ENCODE results near the gene LSMEM2.

Gene LSMEM2

DNA sequence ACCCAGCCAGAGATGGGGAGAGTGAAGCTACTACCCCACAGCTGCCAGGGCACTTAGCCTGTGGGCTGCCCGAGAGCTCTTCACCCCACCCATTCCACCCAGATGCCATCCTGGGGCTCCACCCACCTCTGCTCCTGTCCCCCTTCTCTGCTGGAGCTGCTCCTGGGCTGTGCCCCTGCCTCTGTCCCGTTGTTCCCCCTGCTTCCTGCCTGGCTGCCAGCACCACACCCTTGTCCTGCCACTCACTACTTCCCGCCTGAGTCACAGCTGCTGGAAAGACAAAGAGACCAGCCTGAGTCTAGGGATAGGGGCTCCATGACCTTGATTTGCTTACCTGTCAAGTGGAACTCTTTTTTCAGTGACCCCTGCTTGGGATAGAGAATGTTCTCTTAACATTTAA, 30.5 kb upstream of the LSMEM2 start:
- DNase-seq (ENCODE audit: low read depth): no peak
- no peak overlapping the region for H3K4me3 ChIP-seq (ENCODE audit: low read depth, low read length)
- TF ChIP-seq MYC (IDR thresholded peaks at IDR 0.05; ENCODE audit: low read depth, low read length): no peak
- TF ChIP-seq, protein P1, sequence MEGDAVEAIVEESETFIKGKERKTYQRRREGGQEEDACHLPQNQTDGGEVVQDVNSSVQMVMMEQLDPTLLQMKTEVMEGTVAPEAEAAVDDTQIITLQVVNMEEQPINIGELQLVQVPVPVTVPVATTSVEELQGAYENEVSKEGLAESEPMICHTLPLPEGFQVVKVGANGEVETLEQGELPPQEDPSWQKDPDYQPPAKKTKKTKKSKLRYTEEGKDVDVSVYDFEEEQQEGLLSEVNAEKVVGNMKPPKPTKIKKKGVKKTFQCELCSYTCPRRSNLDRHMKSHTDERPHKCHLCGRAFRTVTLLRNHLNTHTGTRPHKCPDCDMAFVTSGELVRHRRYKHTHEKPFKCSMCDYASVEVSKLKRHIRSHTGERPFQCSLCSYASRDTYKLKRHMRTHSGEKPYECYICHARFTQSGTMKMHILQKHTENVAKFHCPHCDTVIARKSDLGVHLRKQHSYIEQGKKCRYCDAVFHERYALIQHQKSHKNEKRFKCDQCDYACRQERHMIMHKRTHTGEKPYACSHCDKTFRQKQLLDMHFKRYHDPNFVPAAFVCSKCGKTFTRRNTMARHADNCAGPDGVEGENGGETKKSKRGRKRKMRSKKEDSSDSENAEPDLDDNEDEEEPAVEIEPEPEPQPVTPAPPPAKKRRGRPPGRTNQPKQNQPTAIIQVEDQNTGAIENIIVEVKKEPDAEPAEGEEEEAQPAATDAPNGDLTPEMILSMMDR (IDR thresholded peaks at IDR 0.05; ENCODE audit: low read depth, low read length): no peak
- TF ChIP-seq, protein P2, sequence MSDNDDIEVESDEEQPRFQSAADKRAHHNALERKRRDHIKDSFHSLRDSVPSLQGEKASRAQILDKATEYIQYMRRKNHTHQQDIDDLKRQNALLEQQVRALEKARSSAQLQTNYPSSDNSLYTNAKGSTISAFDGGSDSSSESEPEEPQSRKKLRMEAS (IDR thresholded peaks at IDR 0.05; ENCODE audit: low read depth, low read length): no peak
- no peak for TF ChIP-seq POLR2A (IDR thresholded peaks at IDR 0.05; ENCODE audit: extremely low read depth, insufficient read length)

DNA sequence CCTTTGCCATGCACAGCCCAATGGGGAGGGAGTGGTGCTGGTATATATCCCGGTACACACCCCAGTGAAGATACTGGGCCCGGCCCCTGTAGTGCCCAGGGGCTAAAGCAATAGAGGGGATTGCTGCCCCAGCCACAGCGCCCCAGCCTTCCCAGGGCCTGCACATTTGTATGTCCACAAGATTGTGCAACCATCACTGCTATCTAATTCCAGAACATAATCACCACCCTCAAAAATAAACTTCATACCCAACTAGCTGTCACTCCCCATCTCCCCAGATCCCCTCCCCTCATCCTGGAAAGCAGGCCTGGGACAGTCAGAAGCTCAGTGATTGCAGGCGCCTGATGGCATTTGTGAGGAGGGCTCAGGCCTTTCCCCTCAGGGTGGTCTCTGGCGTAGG, 29.4 kb upstream of the LSMEM2 start:
- DNase-seq (ENCODE audit: low read depth): no peak
- TF ChIP-seq, protein P1 (IDR thresholded peaks at IDR 0.05; ENCODE audit: low read depth, low read length): no peak
- TF ChIP-seq POLR2A (IDR thresholded peaks at IDR 0.05; ENCODE audit: extremely low read depth, insufficient read length) (no peak), MYC (IDR thresholded peaks at IDR 0.05; ENCODE audit: low read depth, low read length) (no peak)
- TF ChIP-seq, protein P2 (IDR thresholded peaks at IDR 0.05; ENCODE audit: low read depth, low read length): no peak
- H3K4me3 ChIP-seq (ENCODE audit: low read depth, low read length): no peak overlapping the region

DNA sequence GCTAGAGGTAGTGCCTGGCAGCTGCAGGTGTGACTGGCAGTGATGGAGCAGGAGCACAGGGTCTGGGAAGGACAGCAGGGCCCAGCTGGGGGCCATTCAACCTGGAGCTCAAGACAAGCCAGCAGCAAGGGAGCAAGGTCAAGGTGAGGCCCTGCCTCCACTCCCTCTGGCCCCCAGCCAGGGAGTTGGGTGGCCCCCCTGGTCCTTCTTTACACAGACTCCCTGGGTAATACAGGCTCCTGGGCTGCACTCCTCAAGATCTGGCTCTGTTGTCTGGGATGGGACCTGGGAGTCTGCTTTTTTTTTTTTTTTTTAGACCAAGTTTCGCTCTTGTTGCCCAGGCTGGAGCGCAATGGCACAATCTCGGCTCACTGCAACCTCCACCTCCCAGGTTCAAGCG, 28.4 kb upstream of the LSMEM2 start:
- H3K4me3 ChIP-seq (ENCODE audit: low read depth, low read length): no peak overlapping the region
- TF ChIP-seq POLR2A (IDR thresholded peaks at IDR 0.05; ENCODE audit: extremely low read depth, insufficient read length): no peak
- TF ChIP-seq MYC (IDR thresholded peaks at IDR 0.05; ENCODE audit: low read depth, low read length): no peak
- TF ChIP-seq, protein P2 (IDR thresholded peaks at IDR 0.05; ENCODE audit: low read depth, low read length): no peak
- TF ChIP-seq, protein P1 (IDR thresholded peaks at IDR 0.05; ENCODE audit: low read depth, low read length): no peak
- no peak for DNase-seq (ENCODE audit: low read depth)

DNA sequence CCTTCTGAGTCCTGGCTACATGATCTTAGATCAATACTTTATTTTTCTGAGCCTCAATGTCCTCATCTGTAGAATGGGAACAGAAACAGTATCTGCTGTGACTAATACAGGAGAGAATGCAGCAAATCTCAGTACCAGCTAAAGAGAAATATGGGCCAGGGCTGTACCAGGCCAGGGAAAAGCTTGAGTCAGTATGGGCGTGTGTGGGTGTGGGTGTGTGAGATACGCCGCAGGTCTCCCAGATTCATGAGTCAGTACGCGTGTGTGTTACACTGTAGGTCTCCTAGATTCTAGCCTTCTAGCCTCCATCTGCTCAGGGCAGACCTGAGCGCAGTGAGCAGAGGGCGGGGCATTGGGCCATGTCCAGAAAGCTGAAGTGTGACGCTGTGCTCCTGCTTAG, 27.7 kb upstream of the LSMEM2 start:
- H3K4me3 ChIP-seq (ENCODE audit: low read depth, low read length): no peak overlapping the region
- no peak for DNase-seq (ENCODE audit: low read depth)
- no peak for TF ChIP-seq POLR2A (IDR thresholded peaks at IDR 0.05; ENCODE audit: extremely low read depth, insufficient read length)
- TF ChIP-seq, protein P1 (IDR thresholded peaks at IDR 0.05; ENCODE audit: low read depth, low read length): no peak
- no peak for TF ChIP-seq MYC (IDR thresholded peaks at IDR 0.05; ENCODE audit: low read depth, low read length)
- TF ChIP-seq, protein P2 (IDR thresholded peaks at IDR 0.05; ENCODE audit: low read depth, low read length): no peak

DNA sequence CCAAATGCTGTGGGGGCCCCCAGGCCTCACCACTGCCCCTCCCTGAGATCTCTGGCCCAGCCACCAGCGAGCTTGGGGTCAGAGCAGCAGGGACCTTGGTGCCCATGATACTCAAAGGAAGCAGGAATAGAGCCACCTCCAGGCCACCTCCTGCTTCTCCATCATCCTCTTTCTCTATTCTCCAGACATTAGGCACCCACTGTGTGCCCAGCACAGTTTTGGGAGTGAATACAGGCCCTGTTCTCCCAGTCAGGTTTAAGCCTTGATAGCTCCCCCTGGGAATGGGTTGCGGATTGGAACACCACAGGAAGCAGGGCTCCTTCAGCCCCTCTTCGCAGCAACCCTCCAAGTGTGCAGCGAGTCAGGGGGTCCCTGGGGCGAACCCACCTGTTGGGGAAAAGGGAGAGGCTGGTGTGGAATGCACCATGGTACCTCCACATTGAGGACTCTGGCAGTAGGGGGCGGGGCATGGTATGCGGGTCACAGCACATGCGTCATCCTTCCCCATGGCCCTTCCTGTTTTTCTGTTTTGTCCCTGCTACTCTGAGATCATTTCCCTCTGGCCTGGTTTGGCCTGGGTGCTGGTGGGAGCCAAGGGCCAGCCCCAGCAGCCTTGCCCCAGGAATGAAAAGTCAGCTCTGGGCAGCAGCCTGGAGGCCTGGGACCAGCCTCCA, 24.2 kb upstream of the LSMEM2 start:
- TF ChIP-seq, protein P1 (IDR thresholded peaks at IDR 0.05; ENCODE audit: low read depth, low read length): no peak
- peak; percentile 54 for DNase-seq (ENCODE audit: low read depth)
- no peak overlapping the region for H3K4me3 ChIP-seq (ENCODE audit: low read depth, low read length)

DNA sequence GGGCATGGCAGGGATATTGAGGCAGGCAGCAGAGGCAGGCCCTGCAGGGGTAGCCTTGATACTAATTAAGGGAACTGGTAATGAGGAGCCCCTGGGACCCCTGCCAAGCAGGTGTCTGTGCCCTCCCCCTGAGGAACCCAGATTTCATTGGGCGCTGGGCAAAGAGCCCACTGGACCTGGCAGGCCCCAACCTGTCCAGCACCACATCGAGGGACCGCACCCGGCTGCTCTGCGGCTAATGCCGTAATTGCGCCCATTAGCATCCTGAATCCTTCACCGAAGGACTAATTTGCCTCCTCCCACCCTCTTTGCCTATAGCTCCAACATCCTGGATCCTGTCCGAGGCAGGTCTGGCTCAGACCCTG, 23.7 kb upstream of the LSMEM2 start:
- TF ChIP-seq, protein P2 (IDR thresholded peaks at IDR 0.05; ENCODE audit: low read depth, low read length): no peak
- TF ChIP-seq MYC (IDR thresholded peaks at IDR 0.05; ENCODE audit: low read depth, low read length): no peak
- TF ChIP-seq POLR2A (IDR thresholded peaks at IDR 0.05; ENCODE audit: extremely low read depth, insufficient read length): no peak
- TF ChIP-seq, protein P1 (IDR thresholded peaks at IDR 0.05; ENCODE audit: low read depth, low read length): no peak
- no peak for DNase-seq (ENCODE audit: low read depth)
- H3K4me3 ChIP-seq (ENCODE audit: low read depth, low read length): no peak overlapping the region
